HUES64 (cell line): ENCODE results near the gene FERD3L.
A peak's percentile ranks its signal among the peaks of the same experiment; 100 is the strongest.

ENCODE experiments used
- H3K27ac ChIP-seq: 2 replicates; pipeline ENCODE4 v1.7.0; 2013; ENCODE audit warnings: low read depth, low read length, inconsistent platforms
- H3K27me3 ChIP-seq: 2 replicates; pipeline ENCODE4 v1.6.1; 2013; ENCODE audit warnings: mild to moderate bottlenecking, low read length; ENCODE audit not compliant: insufficient read depth
- H3K36me3 ChIP-seq: 2 replicates; pipeline ENCODE4 v1.6.1; 2013; ENCODE audit warnings: mild to moderate bottlenecking, low read length; ENCODE audit not compliant: insufficient read depth
- H3K4me1 ChIP-seq: 2 replicates; pipeline ENCODE4 v1.6.1; 2013; ENCODE audit warnings: mild to moderate bottlenecking, low read length, moderate library complexity; ENCODE audit not compliant: insufficient read depth
- H3K4me3 ChIP-seq: 2 replicates; pipeline ENCODE4 v1.5.1; 2013; ENCODE audit warnings: mild to moderate bottlenecking, low read length, moderate library complexity
- H3K9ac ChIP-seq: 2 replicates; pipeline ENCODE4 v1.6.1; 2013; ENCODE audit warnings: mild to moderate bottlenecking, low read depth, low read length
- H3K9me3 ChIP-seq: 2 replicates; pipeline ENCODE4 v1.6.1; 2013; ENCODE audit warnings: low read depth, low read length; ENCODE audit not compliant: insufficient read depth
- WGBS: fragments of 150-250, 120-280 bp; methylation state at CpG from one replicate; pipeline ENCODE4 v1.1.7; 2013; ENCODE audit warnings: missing lambda C conversion rate; 5-methylcytosine and 5-hydroxymethylcytosine counted together

Gene FERD3L

DNA sequence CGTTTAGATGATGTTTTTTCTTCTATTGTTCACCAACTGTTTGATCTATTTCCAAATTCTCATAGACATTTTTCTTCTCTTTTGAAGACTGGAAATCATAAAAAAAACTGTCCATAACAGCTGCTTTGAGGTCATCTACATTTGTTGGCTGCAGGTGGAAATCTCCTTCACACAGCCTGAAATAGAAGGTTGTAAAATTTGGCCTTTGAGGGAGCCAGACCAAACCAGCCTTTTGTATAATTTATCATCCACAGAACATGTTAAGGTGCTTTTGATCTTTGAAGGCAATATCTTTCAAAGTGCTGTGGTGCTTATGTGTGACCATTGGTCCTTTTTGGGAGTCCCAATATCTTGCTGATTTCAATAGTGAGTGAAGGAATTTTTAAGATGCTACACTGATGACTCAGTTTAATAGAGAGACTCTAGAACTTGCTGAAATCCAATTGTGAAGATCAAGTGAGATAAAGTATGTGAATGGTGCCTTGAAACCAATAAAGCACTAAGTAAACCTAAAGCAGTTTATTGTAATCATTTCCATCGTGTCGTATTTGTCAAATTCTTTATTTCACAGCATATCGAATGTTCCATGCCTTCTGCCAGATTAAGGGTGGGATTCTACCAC is 5.4 kb downstream of the FERD3L start:
- H3K36me3 ChIP-seq: no peaks in the 10 kb centered on the region
- no peaks in the 10 kb centered on the region for H3K9me3 ChIP-seq
- peaks cover 6% of the 10 kb centered on the region for H3K4me1 ChIP-seq
- no peak overlapping the region for H3K9ac ChIP-seq
- H3K27me3 ChIP-seq: peaks cover 60% of the 10 kb centered on the region
- WGBS: 93% methylated on average over 4 of the region's 4 CpGs
- no peak overlapping the region for H3K4me3 ChIP-seq
- no peak overlapping the region for H3K27ac ChIP-seq

- H3K36me3 ChIP-seq: no peaks in the 10 kb centered on the region
Observed at GRCh38 chr7:19133886-19134285, 11.3 kb downstream of the FERD3L start.

GRCh38 chr7:19133390-19133789 is 11.8 kb downstream of the FERD3L start:
- H3K9ac ChIP-seq: no peak overlapping the region
- WGBS: 79% methylated on average over 3 of the region's 4 CpGs
- no peaks in the 10 kb centered on the region for H3K36me3 ChIP-seq
- no peaks in the 10 kb centered on the region for H3K27me3 ChIP-seq
- H3K9me3 ChIP-seq: no peaks in the 10 kb centered on the region
- H3K4me3 ChIP-seq: no peak overlapping the region
- H3K4me1 ChIP-seq: no peaks in the 10 kb centered on the region
- H3K27ac ChIP-seq: no peak overlapping the region

More at GRCh38 chr7:19133886-19134285, 11.3 kb downstream of the FERD3L start:
- Histone ChIP-seq H3K27ac (no peak overlapping the region), H3K4me3 (no peak overlapping the region), H3K4me1 (no peaks in the 10 kb centered on the region), H3K27me3 (peaks cover 3% of the 10 kb centered on the region; the same call in 1 of the 2 replicates), H3K9ac (no peak overlapping the region), H3K9me3 (no peaks in the 10 kb centered on the region)
- 87% methylated on average over 4 of the region's 4 CpGs for WGBS

DNA sequence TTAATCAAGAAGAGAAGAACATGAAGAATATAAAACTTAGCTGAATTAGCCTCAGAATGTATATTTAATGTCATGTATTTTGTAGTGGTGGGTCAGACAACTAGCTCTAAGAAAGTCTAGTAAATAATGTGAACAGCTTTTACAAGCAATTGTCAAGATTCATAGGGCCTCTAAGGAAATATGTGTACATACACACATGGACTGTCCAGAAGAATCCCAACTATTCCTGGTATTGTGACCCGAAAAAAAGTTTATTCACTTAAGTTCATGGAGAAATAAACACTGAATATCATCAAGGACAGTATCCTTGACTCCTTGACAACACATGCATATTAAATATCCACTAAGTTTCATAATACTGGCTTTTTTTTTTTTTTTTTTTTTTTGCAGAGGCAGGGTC is 16.4 kb downstream of the FERD3L start:
- Histone ChIP-seq H3K9ac (no peak overlapping the region), H3K36me3 (no peaks in the 10 kb centered on the region), H3K27me3 (0 out of 2 replicates have a peak, but pooled peaks cover 2% of the 10 kb centered on the region), H3K4me1 (no peaks in the 10 kb centered on the region), H3K27ac (no peak overlapping the region), H3K4me3 (no peak overlapping the region), H3K9me3 (no peaks in the 10 kb centered on the region)
- 91% methylated on average over 1 of the region's 1 CpG for WGBS

DNA sequence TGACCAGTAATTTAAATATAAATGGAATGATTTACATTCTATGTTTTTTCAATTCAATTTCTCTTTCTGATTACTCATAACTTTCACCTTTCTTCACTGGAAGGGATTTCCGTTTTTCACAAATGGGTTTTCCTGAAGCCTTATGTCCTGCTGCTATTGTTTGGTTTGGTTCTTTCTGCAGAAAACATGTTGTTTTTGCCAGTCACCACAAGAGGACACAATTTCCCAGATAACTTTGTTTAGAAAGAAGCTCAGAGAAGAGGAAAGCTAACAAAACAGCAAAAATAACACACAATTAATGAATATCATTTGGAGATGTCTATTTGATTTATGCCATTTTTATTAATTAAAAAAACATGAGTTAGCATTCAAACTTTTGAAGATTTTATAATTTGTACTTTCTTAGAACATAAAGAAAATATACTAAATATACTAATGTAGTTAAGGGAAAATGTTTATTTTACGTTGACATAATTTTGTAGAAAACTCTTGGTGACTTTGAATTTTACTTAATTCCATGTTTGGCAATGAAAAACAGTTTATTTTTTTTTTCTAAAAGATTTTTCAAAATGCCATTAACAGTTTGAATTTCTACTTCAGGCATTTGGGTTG is 23.1 kb downstream of the FERD3L start:
- H3K9me3 ChIP-seq: no peaks in the 10 kb centered on the region
- H3K4me3 ChIP-seq: no peak overlapping the region
- peaks cover 25% of the 10 kb centered on the region for H3K4me1 ChIP-seq
- H3K9ac ChIP-seq: no peak overlapping the region
- no peaks in the 10 kb centered on the region for H3K36me3 ChIP-seq
- 0% methylated on average over 1 of the region's 2 CpGs for WGBS
- H3K27me3 ChIP-seq: peaks cover 51% of the 10 kb centered on the region
- H3K27ac ChIP-seq: no peak overlapping the region

DNA sequence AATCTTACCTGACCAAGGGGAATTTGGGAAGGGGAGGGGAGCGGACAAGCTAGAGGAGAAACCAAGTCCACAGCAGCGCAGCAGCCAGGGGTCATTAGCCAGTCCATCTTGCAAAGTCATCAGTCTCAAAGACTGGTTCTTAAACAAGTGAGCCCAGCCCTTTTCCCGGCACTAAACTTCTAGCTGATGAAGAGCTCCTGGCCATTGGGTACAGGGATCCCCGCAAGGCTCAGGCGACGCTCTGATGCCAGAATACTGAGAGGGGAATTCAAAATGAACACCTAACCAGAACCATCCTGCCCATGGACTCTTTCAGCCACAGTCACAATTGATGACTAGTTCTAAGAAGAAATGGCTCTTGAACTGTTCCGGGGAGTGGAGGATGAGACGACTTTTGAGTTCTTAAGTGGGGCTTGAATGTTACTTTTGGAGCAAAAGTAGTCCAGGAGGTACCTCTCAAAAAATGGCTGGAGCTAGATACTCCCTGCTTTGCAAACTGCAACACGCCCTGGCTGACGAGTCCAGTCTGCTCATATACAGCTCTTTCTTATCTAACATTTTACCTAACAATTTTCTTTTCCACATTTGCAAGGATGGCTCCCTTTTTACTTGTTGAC is 25.2 kb downstream of the FERD3L start:
- Histone ChIP-seq H3K27me3 (peaks cover 69% of the 10 kb centered on the region), H3K9me3 (no peaks in the 10 kb centered on the region), H3K9ac (no peak overlapping the region), H3K36me3 (no peaks in the 10 kb centered on the region), H3K4me1 (peaks cover 25% of the 10 kb centered on the region), H3K27ac (no peak overlapping the region), H3K4me3 (no peak overlapping the region)
- WGBS: 12% methylated on average over 10 of the region's 10 CpGs

GRCh38 chr7:19119372-19119771 is 25.8 kb downstream of the FERD3L start:
- H3K4me1 ChIP-seq: peaks cover 25% of the 10 kb centered on the region
- WGBS: 2% methylated on average over 6 of the region's 8 CpGs
- H3K4me3 ChIP-seq: peak overlapping the region; percentile 69; the same call in 1 of the 2 replicates
- no peak overlapping the region for H3K9ac ChIP-seq
- H3K36me3 ChIP-seq: no peaks in the 10 kb centered on the region
- peaks cover 75% of the 10 kb centered on the region for H3K27me3 ChIP-seq
- no peak overlapping the region for H3K27ac ChIP-seq
- no peaks in the 10 kb centered on the region for H3K9me3 ChIP-seq

DNA sequence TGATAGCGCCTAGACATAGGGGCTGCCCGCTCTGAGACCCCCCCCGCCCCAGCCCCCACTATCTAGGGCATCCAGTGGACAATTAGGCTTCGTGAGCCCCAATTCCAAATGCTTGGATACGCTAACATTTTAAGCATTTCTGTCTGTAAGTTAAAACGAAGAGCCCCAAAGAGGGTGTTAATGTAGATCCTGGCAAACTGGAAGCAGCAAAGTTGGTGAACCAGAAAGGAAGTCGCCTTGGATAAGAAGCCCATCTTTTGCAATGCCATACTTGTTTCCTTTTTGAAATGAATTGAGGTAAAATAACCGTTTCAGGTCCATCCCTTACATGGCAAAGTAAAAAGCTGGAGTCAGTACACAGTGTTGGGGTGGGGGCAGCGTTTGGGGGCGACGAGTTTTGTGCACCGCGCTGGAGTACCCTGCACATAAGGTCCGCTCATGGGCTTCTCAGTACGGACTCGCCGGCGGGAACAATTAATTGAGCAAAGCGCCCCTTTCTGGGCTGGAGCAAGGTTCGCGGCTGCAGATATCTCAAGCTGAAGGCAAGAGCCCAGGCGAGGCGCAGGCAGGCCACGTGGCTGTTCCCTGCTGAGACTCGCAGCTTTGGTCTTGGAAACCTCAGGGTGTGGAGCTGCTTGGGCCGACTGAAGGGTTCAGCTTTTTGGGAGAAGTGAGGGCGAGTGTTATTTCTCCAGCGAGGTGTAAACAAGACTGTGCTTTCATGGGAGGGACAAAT is 26.4 kb downstream of the FERD3L start:
- H3K36me3 ChIP-seq: no peaks in the 10 kb centered on the region
- H3K27ac ChIP-seq: no peak overlapping the region
- H3K4me1 ChIP-seq: peaks cover 25% of the 10 kb centered on the region
- H3K9me3 ChIP-seq: no peaks in the 10 kb centered on the region
- H3K9ac ChIP-seq: no peak overlapping the region
- peaks cover 80% of the 10 kb centered on the region for H3K27me3 ChIP-seq
- under 1% methylated on average over 28 of the region's 28 CpGs for WGBS
- H3K4me3 ChIP-seq: peak overlapping the region; percentile 69

GRCh38 chr7:19117870-19118608 is 27.2 kb downstream of the FERD3L start:
- whole genome bisulfite sequencing: under 1% methylated on average over 50 of the region's 51 CpGs
- no peaks in the 10 kb centered on the region for H3K36me3 ChIP-seq
- H3K27me3 ChIP-seq: peaks cover 88% of the 10 kb centered on the region
- H3K4me3 ChIP-seq: peak overlapping the region; percentile 69
- no peaks in the 10 kb centered on the region for H3K9me3 ChIP-seq
- H3K4me1 ChIP-seq: peaks cover 22% of the 10 kb centered on the region
- H3K9ac ChIP-seq: no peak overlapping the region
- H3K27ac ChIP-seq: no peak overlapping the region

DNA sequence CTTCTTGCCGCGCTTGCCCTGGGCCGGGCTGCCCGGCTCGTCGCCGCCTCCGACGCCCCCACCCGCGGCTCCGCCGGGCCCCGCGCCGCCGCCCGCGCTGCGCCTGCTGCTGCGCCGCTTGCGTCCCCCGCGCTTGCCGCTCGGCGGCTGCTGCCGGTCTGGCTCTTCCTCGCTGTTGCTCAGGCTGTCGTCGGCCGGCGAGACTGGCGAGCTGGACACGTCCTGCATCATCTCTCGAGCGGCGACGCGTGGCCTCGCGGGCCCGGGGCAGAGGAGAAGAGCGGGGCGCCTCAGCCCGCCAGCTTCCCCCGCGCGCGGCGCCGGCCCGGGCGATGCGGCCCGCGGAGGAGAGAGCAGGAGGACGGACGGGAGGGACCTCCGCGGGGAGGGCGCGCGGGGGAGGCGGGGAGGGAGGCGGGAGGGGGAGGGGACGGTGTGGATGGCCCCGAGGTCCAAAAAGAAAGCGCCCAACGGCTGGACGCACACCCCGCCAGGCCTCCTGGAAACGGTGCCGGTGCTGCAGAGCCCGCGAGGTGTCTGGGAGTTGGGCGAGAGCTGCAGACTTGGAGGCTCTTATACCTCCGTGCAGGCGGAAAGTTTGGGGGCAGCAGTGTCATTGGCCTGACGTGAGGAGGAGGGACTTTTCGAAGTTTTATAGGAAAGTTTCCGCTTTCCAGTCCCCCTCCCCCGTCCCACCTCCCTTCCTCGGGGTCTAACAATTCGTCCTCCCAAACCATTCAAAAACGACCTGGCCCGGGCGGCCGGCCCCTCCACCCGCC is 27.9 kb downstream of the FERD3L start, which contains the start of gene TWIST1:
Gene TWIST1 (minus strand): TSS at position 546 of the 779 bp plus-strand sequence. CDS start 315 bp downstream, at position 231.
- under 1% methylated on average over 91 of the region's 91 CpGs for WGBS
- H3K27ac ChIP-seq: no peak within 1 kb of the TSS
- H3K4me1 ChIP-seq: peaks cover 20% of the 10 kb centered on the region
- H3K9ac ChIP-seq: peak within 1 kb of the TSS; percentile 42; the same call in 1 of the 2 replicates
- H3K27me3 ChIP-seq: peaks cover 96% of the 10 kb centered on the region
- peak within 1 kb of the TSS; percentile 69 for H3K4me3 ChIP-seq
- H3K36me3 ChIP-seq: no peaks in the 10 kb centered on the region
- H3K9me3 ChIP-seq: no peaks in the 10 kb centered on the region
